HG03442 (cell line): ENCODE results near the gene PRDM5.

Experiments
- ATAC-seq: cut with Tn5 transposase; IDR thresholded peaks from one replicate; pipeline ENCODE4 v1.9.1; 2021; ENCODE audit warnings: mild to moderate bottlenecking, moderate library complexity; ENCODE audit not compliant: unreplicated experiment

PRDM5 gene

GRCh38 chr4:120857312-120857711 is 65.2 kb downstream of the PRDM5 start:
- no peak for ATAC-seq

- ATAC-seq: no peak
Observed at GRCh38 chr4:120856294-120856693, 66.2 kb downstream of the PRDM5 start.

- ATAC-seq: peak; percentile 92
Observed at GRCh38 chr4:120855307-120856001, 67.1 kb downstream of the PRDM5 start.

- no peak for ATAC-seq
Observed at GRCh38 chr4:120853161-120853935, 69.2 kb downstream of the PRDM5 start.

- ATAC-seq: no peak
Observed at GRCh38 chr4:120850018-120850599, 72.4 kb downstream of the PRDM5 start.

GRCh38 chr4:120847019-120847582 is 75.4 kb downstream of the PRDM5 start:
- ATAC-seq: no peak

- ATAC-seq: peak; percentile 92
Observed at GRCh38 chr4:120844528-120844921, 78.0 kb downstream of the PRDM5 start.

- ATAC-seq: no peak
Observed at GRCh38 chr4:120843849-120844527, 78.5 kb downstream of the PRDM5 start.

GRCh38 chr4:120842031-120842430 is 80.5 kb downstream of the PRDM5 start:
- no peak for ATAC-seq

- no peak for ATAC-seq
Observed at GRCh38 chr4:120841580-120841979, 80.9 kb downstream of the PRDM5 start.

- ATAC-seq: no peak
Observed at GRCh38 chr4:120839974-120840751, 82.4 kb downstream of the PRDM5 start.

- ATAC-seq: no peak
Observed at GRCh38 chr4:120839334-120839973, 83.1 kb downstream of the PRDM5 start.

- no peak for ATAC-seq
Observed at GRCh38 chr4:120838784-120839183, 83.7 kb downstream of the PRDM5 start.

- ATAC-seq: no peak
Observed at GRCh38 chr4:120837656-120838055, 84.9 kb downstream of the PRDM5 start.

- ATAC-seq: no peak
Observed at GRCh38 chr4:120835342-120835741, 87.2 kb downstream of the PRDM5 start.

- no peak for ATAC-seq
Observed at GRCh38 chr4:120830204-120830603, 92.3 kb downstream of the PRDM5 start.

GRCh38 chr4:120829113-120829831 is 93.3 kb downstream of the PRDM5 start:
- no peak for ATAC-seq

- no peak for ATAC-seq
Observed at GRCh38 chr4:120826853-120827252, 95.7 kb downstream of the PRDM5 start.

GRCh38 chr4:120826449-120826848 is 96.1 kb downstream of the PRDM5 start:
- ATAC-seq: no peak
